Body of pancreas (tissue), 4 donors: Measurements from ENCODE around the gene SPRED2.

ENCODE experiments used
- CTCF ChIP-seq, 7 experiments: fragments of 450-650 bp in 4 of 7; fragments of 200-600 bp in 3 of 7; sonication (generic) in 3 of 7; IDR thresholded peaks; one replicate each; pipeline ENCODE4 v1.5.1; 2016 to 2019; ENCODE audit warnings: antibody characterized with exemption in 7 of 7
- POLR2A ChIP-seq, 3 donors: fragments of 450-650 bp; IDR thresholded peaks; one replicate each; pipeline ENCODE4 v1.6.1; 2016; ENCODE audit warnings: antibody characterized with exemption in 3 of 3, mild to moderate bottlenecking in 2 of 3

GRCh38 chr2:65374999-65375398 lies 57.4 kb downstream of the SPRED2 start:
- no peak for TF ChIP-seq CTCF (IDR thresholded peaks at IDR 0.05)
- no peak for TF ChIP-seq POLR2A (IDR thresholded peaks at IDR 0.05)
